ENCODE results near the gene USP17L13. TPM values are rescaled to one million over a fixed set of nuclear protein-coding genes. Genes with fewer than 3 reads are reported as not detected.
"Not testable (repeated sequence)": the region's sequence is repeated elsewhere in the genome, so short reads cannot be mapped to it uniquely, and the experiment has no call there.

Gene USP17L13
- total RNA-seq (ENCODE audit: low replicate concordance): not detected in 2 replicates
- long read RNA-seq: 0 reads

GRCh38 chr4:9224596-9224995 is at the start of gene USP17L13:
Gene USP17L13 (plus strand): TSS chr4:9224896. CDS start chr4:9224896, 0 bp downstream.
- H3K27ac Mint-ChIP-seq; DNase-seq (ENCODE audit: extremely low spot score, unreplicated experiment); H3K4me3 Mint-ChIP-seq; H3K4me1 Mint-ChIP-seq (ENCODE audit: unreplicated experiment); H3K27me3 Mint-ChIP-seq; H3K9me3 Mint-ChIP-seq; H3K36me3 Mint-ChIP-seq: not testable (repeated sequence)

- not testable (repeated sequence) for H3K27me3 Mint-ChIP-seq; H3K4me3 Mint-ChIP-seq; DNase-seq (ENCODE audit: extremely low spot score, unreplicated experiment); H3K4me1 Mint-ChIP-seq (ENCODE audit: unreplicated experiment); H3K36me3 Mint-ChIP-seq; H3K27ac Mint-ChIP-seq; H3K9me3 Mint-ChIP-seq
Observed at GRCh38 chr4:9210357-9210756, 14.3 kb upstream of the USP17L13 start, which contains the start of gene USP17L10. Gene USP17L10 (plus strand): TSS chr4:9210657. CDS start chr4:9210657, 0 bp downstream.

- H3K4me1 Mint-ChIP-seq (ENCODE audit: unreplicated experiment); H3K4me3 Mint-ChIP-seq; H3K27me3 Mint-ChIP-seq; DNase-seq (ENCODE audit: extremely low spot score, unreplicated experiment); H3K9me3 Mint-ChIP-seq; H3K27ac Mint-ChIP-seq; H3K36me3 Mint-ChIP-seq: not testable (repeated sequence)
Observed at GRCh38 chr4:9214701-9215100, 10.0 kb upstream of the USP17L13 start.

- H3K4me3 Mint-ChIP-seq; H3K36me3 Mint-ChIP-seq; H3K27me3 Mint-ChIP-seq; DNase-seq (ENCODE audit: extremely low spot score, unreplicated experiment); H3K9me3 Mint-ChIP-seq; H3K4me1 Mint-ChIP-seq (ENCODE audit: unreplicated experiment); H3K27ac Mint-ChIP-seq: not testable (repeated sequence)
Observed at GRCh38 chr4:9215105-9215504, 9.6 kb upstream of the USP17L13 start, which contains the start of gene USP17L11. Gene USP17L11 (plus strand): TSS chr4:9215405. CDS start chr4:9215405, 0 bp downstream.

GRCh38 chr4:9219852-9220251 is 4.8 kb upstream of the USP17L13 start, which contains the start of gene USP17L12:
Gene USP17L12 (plus strand): TSS chr4:9220152. CDS start chr4:9220152, 0 bp downstream.
- H3K4me3 Mint-ChIP-seq; DNase-seq (ENCODE audit: extremely low spot score, unreplicated experiment); H3K36me3 Mint-ChIP-seq; H3K27ac Mint-ChIP-seq; H3K27me3 Mint-ChIP-seq; H3K4me1 Mint-ChIP-seq (ENCODE audit: unreplicated experiment); H3K9me3 Mint-ChIP-seq: not testable (repeated sequence)

GRCh38 chr4:9230249-9230648 is 5.6 kb downstream of the USP17L13 start:
- not testable (repeated sequence) for H3K9me3 Mint-ChIP-seq; H3K27ac Mint-ChIP-seq; H3K36me3 Mint-ChIP-seq; H3K4me1 Mint-ChIP-seq (ENCODE audit: unreplicated experiment); H3K27me3 Mint-ChIP-seq; H3K4me3 Mint-ChIP-seq; DNase-seq (ENCODE audit: extremely low spot score, unreplicated experiment)

GRCh38 chr4:9234085-9234484 is 9.4 kb downstream of the USP17L13 start, which contains the start of gene USP17L15:
Gene USP17L15 (plus strand): TSS chr4:9234385. CDS start chr4:9234385, 0 bp downstream.
- not testable (repeated sequence) for H3K4me1 Mint-ChIP-seq (ENCODE audit: unreplicated experiment); DNase-seq (ENCODE audit: extremely low spot score, unreplicated experiment)

GRCh38 chr4:9238461-9238860 is 13.8 kb downstream of the USP17L13 start:
- not testable (repeated sequence) for H3K36me3 Mint-ChIP-seq; H3K4me3 Mint-ChIP-seq; H3K27me3 Mint-ChIP-seq; H3K4me1 Mint-ChIP-seq (ENCODE audit: unreplicated experiment); DNase-seq (ENCODE audit: extremely low spot score, unreplicated experiment); H3K27ac Mint-ChIP-seq; H3K9me3 Mint-ChIP-seq

More at GRCh38 chr4:9234085-9234484, 9.4 kb downstream of the USP17L13 start, which contains the start of gene USP17L15:
- H3K27me3 Mint-ChIP-seq, H3K9me3 Mint-ChIP-seq, H3K4me3 Mint-ChIP-seq, H3K27ac Mint-ChIP-seq, H3K36me3 Mint-ChIP-seq: not testable (repeated sequence)

GRCh38 chr4:9243579-9243978 is 18.9 kb downstream of the USP17L13 start, which contains the start of gene USP17L17:
Gene USP17L17 (plus strand): TSS chr4:9243879. CDS start chr4:9243879, 0 bp downstream.
- H3K4me1 Mint-ChIP-seq (ENCODE audit: unreplicated experiment); H3K27me3 Mint-ChIP-seq; DNase-seq (ENCODE audit: extremely low spot score, unreplicated experiment); H3K9me3 Mint-ChIP-seq; H3K36me3 Mint-ChIP-seq; H3K27ac Mint-ChIP-seq; H3K4me3 Mint-ChIP-seq: not testable (repeated sequence)

- H3K4me3 Mint-ChIP-seq; H3K9me3 Mint-ChIP-seq; H3K27me3 Mint-ChIP-seq; H3K27ac Mint-ChIP-seq; H3K36me3 Mint-ChIP-seq; H3K4me1 Mint-ChIP-seq (ENCODE audit: unreplicated experiment): not testable (repeated sequence)
- peak; percentile 62 for DNase-seq (ENCODE audit: extremely low spot score, unreplicated experiment)
Observed at GRCh38 chr4:9247953-9248680, 23.4 kb downstream of the USP17L13 start, which contains the start of gene USP17L18. Gene USP17L18 (plus strand): TSS chr4:9248630. CDS start chr4:9248630, 0 bp downstream.

GRCh38 chr4:9253078-9253477 is 28.4 kb downstream of the USP17L13 start, which contains the start of gene USP17L19:
Gene USP17L19 (plus strand): TSS chr4:9253378. CDS start chr4:9253378, 0 bp downstream.
- not testable (repeated sequence) for H3K9me3 Mint-ChIP-seq; H3K4me3 Mint-ChIP-seq; H3K27me3 Mint-ChIP-seq; H3K27ac Mint-ChIP-seq; H3K4me1 Mint-ChIP-seq (ENCODE audit: unreplicated experiment); DNase-seq (ENCODE audit: extremely low spot score, unreplicated experiment); H3K36me3 Mint-ChIP-seq

- not testable (repeated sequence) for H3K36me3 Mint-ChIP-seq; H3K27me3 Mint-ChIP-seq; H3K9me3 Mint-ChIP-seq; H3K27ac Mint-ChIP-seq; H3K4me3 Mint-ChIP-seq; DNase-seq (ENCODE audit: extremely low spot score, unreplicated experiment); H3K4me1 Mint-ChIP-seq (ENCODE audit: unreplicated experiment)
Observed at GRCh38 chr4:9257824-9258223, 33.1 kb downstream of the USP17L13 start, which contains the start of gene USP17L20. Gene USP17L20 (plus strand): TSS chr4:9258124. CDS start chr4:9258124, 0 bp downstream.

- H3K4me1 Mint-ChIP-seq (ENCODE audit: unreplicated experiment); H3K27ac Mint-ChIP-seq; H3K27me3 Mint-ChIP-seq; H3K9me3 Mint-ChIP-seq; H3K4me3 Mint-ChIP-seq; H3K36me3 Mint-ChIP-seq; DNase-seq (ENCODE audit: extremely low spot score, unreplicated experiment): not testable (repeated sequence)
Observed at GRCh38 chr4:9262572-9262971, 37.9 kb downstream of the USP17L13 start, which contains the start of gene USP17L21. Gene USP17L21 (plus strand): TSS chr4:9262872. CDS start chr4:9262872, 0 bp downstream.

- not testable (repeated sequence) for H3K4me1 Mint-ChIP-seq (ENCODE audit: unreplicated experiment); H3K27ac Mint-ChIP-seq; H3K36me3 Mint-ChIP-seq; H3K9me3 Mint-ChIP-seq; DNase-seq (ENCODE audit: extremely low spot score, unreplicated experiment); H3K27me3 Mint-ChIP-seq; H3K4me3 Mint-ChIP-seq
Observed at GRCh38 chr4:9267319-9267718, 42.6 kb downstream of the USP17L13 start, which contains the start of gene USP17L22. Gene USP17L22 (plus strand): TSS chr4:9267619. CDS start chr4:9267619, 0 bp downstream.
